Activated CD4-positive, alpha-beta T cell treated with anti-CD3 and anti-CD28 coated beads, Interleukin-2, amount 10 ng/mL, durations not matched to agents 7 days and 5 days (primary cell): ENCODE measurements around the gene DOCK4. TPM values are rescaled to one million over a fixed set of nuclear protein-coding genes. Genes with fewer than 3 reads are reported as not detected.

Experiments used
- CTCF ChIA-PET: fragments of 350-600 bp; sonication (Branson Sonifier 250); formaldehyde crosslinking; loops from one replicate; lab custom pipeline; 2021; ENCODE audit warnings: antibody characterized with exemption; lab: Charles Lee
- POLR2A ChIA-PET: fragments of 350-600 bp; sonication (Branson Sonifier 250); formaldehyde crosslinking; loops from one replicate; lab custom pipeline; 2021; ENCODE audit warnings: antibody characterized with exemption; lab: Charles Lee
- DNase-seq: peaks from one replicate; pipeline ENCODE4 v3.0.0-alpha.2; 2020
- H3K27ac Mint-ChIP-seq: one replicate; pipeline ENCODE4 v1.8.0; 2021; ENCODE audit warnings: mild to moderate bottlenecking, moderate library complexity, mixed read lengths
- H3K27me3 Mint-ChIP-seq: one replicate; pipeline ENCODE4 v1.8.0; 2021; ENCODE audit warnings: mixed read lengths
- H3K36me3 Mint-ChIP-seq: one replicate; pipeline ENCODE4 v1.8.0; 2021; ENCODE audit warnings: low read depth, mixed read lengths
- H3K4me1 Mint-ChIP-seq: one replicate; pipeline ENCODE4 v1.8.0; 2021; ENCODE audit warnings: mixed read lengths
- H3K4me3 Mint-ChIP-seq: one replicate; pipeline ENCODE4 v1.8.0; 2021; ENCODE audit warnings: mild to moderate bottlenecking, moderate library complexity, mixed read lengths
- H3K9me3 Mint-ChIP-seq: one replicate; pipeline ENCODE4 v1.8.0; 2021; ENCODE audit warnings: mixed read lengths
- total RNA-seq, 2 experiments: library from RNA; stranded (reverse); gene quantifications; one replicate each; pipeline ENCODE4 v1.2.3, GENCODE V29; 2021

DOCK4 gene
- total RNA-seq, 2 experiments from 2014 or later, result 0.12 to 0.25 TPM

DNA sequence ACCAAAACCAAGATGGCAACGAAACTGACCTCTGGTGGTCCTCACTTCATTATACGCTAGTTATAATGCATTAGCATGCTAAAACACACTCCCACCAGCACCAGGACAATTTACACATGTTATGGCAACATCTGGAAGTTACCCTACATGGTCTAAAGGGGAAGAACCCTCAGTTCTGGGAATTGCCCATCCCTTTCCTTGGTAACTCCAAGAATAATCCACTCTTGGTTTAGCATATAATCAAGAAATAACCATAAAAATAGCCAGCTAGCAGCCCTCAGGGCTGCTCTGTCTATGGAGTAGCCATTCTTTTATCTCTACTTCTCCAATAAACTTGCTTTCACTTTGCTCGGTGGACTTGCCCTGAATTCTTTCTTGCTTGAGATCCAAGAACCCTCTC is 191.1 kb downstream of the DOCK4 start:
- no peaks in the 10 kb centered on the region for H3K9me3 Mint-ChIP-seq
- no peaks in the 10 kb centered on the region for H3K4me1 Mint-ChIP-seq
- H3K4me3 Mint-ChIP-seq, result no peak overlapping the region
- no peaks in the 10 kb centered on the region for H3K36me3 Mint-ChIP-seq
- ChIA-PET CTCF (no interaction called here), POLR2A (no interaction called here)
- DNase-seq, result no peak
- no peak overlapping the region for H3K27ac Mint-ChIP-seq
- H3K27me3 Mint-ChIP-seq, result no peaks in the 10 kb centered on the region

- DNase-seq, result no peak
- H3K4me3 Mint-ChIP-seq, result no peak overlapping the region
- H3K27ac Mint-ChIP-seq, result no peak overlapping the region
- H3K4me1 Mint-ChIP-seq, result no peaks in the 10 kb centered on the region
- ChIA-PET CTCF (interaction anchor here (0.6 kb wide), 1 partner anchor 42 kb away, joined by 3 read pairs; no protein-coding TSS in a partner anchor), POLR2A (interaction anchor here (0.6 kb wide), 1 partner anchor 134 kb away, joined by 4 read pairs; no protein-coding TSS in a partner anchor)
- no peaks in the 10 kb centered on the region for H3K27me3 Mint-ChIP-seq
- H3K36me3 Mint-ChIP-seq, result no peaks in the 10 kb centered on the region
- H3K9me3 Mint-ChIP-seq, result no peaks in the 10 kb centered on the region
Measured at GRCh38 chr7:112014347-112014746, 191.9 kb downstream of the DOCK4 start.

DNA sequence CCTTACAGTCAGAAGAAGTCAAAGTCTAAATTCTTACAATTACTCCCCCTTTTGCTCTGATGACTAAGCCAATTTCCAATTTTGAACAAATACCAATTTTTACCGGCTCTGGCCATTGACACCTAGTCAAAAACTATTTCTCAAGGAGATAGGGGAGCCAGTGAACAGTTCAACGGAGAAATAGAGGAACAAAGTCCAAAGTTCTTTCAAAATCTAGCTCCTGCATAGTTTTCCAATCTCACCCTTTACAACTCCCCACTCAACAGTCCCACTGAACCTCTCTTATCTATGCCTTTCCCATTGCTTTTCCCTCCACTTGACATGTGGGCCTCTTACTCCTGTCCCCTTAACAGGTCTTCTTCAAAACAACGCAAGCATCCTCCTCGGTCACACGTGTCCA is 192.9 kb downstream of the DOCK4 start:
- no peak for DNase-seq
- Mint-ChIP-seq H3K9me3 (no peaks in the 10 kb centered on the region), H3K4me1 (no peaks in the 10 kb centered on the region), H3K27ac (no peak overlapping the region), H3K4me3 (no peak overlapping the region), H3K27me3 (no peaks in the 10 kb centered on the region), H3K36me3 (no peaks in the 10 kb centered on the region)
- ChIA-PET CTCF (no interaction called here), POLR2A (no interaction called here)

GRCh38 chr7:112012242-112012641 is 194.0 kb downstream of the DOCK4 start:
- ChIA-PET POLR2A (no interaction called here), CTCF (no interaction called here)
- H3K27me3 Mint-ChIP-seq, result no peaks in the 10 kb centered on the region
- no peaks in the 10 kb centered on the region for H3K9me3 Mint-ChIP-seq
- H3K36me3 Mint-ChIP-seq, result no peaks in the 10 kb centered on the region
- no peak overlapping the region for H3K27ac Mint-ChIP-seq
- no peak overlapping the region for H3K4me3 Mint-ChIP-seq
- no peak for DNase-seq
- no peaks in the 10 kb centered on the region for H3K4me1 Mint-ChIP-seq

- no peak for DNase-seq
- H3K36me3 Mint-ChIP-seq, result no peaks in the 10 kb centered on the region
- no peak overlapping the region for H3K27ac Mint-ChIP-seq
- H3K4me3 Mint-ChIP-seq, result no peak overlapping the region
- CTCF ChIA-PET, result no interaction called here
- no peaks in the 10 kb centered on the region for H3K4me1 Mint-ChIP-seq
- POLR2A ChIA-PET, result no interaction called here
- no peaks in the 10 kb centered on the region for H3K27me3 Mint-ChIP-seq
- no peaks in the 10 kb centered on the region for H3K9me3 Mint-ChIP-seq
Measured at GRCh38 chr7:112010994-112011393, 195.2 kb downstream of the DOCK4 start.

GRCh38 chr7:112010109-112010508 is 196.1 kb downstream of the DOCK4 start:
- POLR2A ChIA-PET, result no interaction called here
- H3K4me3 Mint-ChIP-seq, result no peak overlapping the region
- CTCF ChIA-PET, result no interaction called here
- no peaks in the 10 kb centered on the region for H3K9me3 Mint-ChIP-seq
- no peaks in the 10 kb centered on the region for H3K36me3 Mint-ChIP-seq
- no peaks in the 10 kb centered on the region for H3K4me1 Mint-ChIP-seq
- DNase-seq, result no peak
- H3K27me3 Mint-ChIP-seq, result no peaks in the 10 kb centered on the region
- H3K27ac Mint-ChIP-seq, result no peak overlapping the region

- Mint-ChIP-seq H3K4me3 (no peak overlapping the region), H3K27ac (no peak overlapping the region), H3K36me3 (no peaks in the 10 kb centered on the region), H3K27me3 (peaks cover 2% of the 10 kb centered on the region), H3K9me3 (no peaks in the 10 kb centered on the region), H3K4me1 (no peaks in the 10 kb centered on the region)
- DNase-seq, result no peak
- ChIA-PET POLR2A (interaction anchor here (0.6 kb wide), 1 partner anchor 829 kb away, joined by 3 read pairs; no protein-coding TSS in a partner anchor), CTCF (no interaction called here)
Measured at GRCh38 chr7:112009081-112009480, 197.1 kb downstream of the DOCK4 start.

GRCh38 chr7:112007185-112007584 is 199.0 kb downstream of the DOCK4 start:
- H3K4me1 Mint-ChIP-seq, result no peaks in the 10 kb centered on the region
- ChIA-PET CTCF (no interaction called here), POLR2A (no interaction called here)
- H3K27me3 Mint-ChIP-seq, result peaks cover 2% of the 10 kb centered on the region
- no peak overlapping the region for H3K4me3 Mint-ChIP-seq
- DNase-seq, result no peak
- no peaks in the 10 kb centered on the region for H3K36me3 Mint-ChIP-seq
- H3K9me3 Mint-ChIP-seq, result no peaks in the 10 kb centered on the region
- no peak overlapping the region for H3K27ac Mint-ChIP-seq

GRCh38 chr7:112006071-112006470 is 200.1 kb downstream of the DOCK4 start:
- Mint-ChIP-seq H3K36me3 (no peaks in the 10 kb centered on the region), H3K4me1 (no peaks in the 10 kb centered on the region), H3K27ac (no peak overlapping the region), H3K4me3 (no peak overlapping the region), H3K27me3 (peaks cover 2% of the 10 kb centered on the region), H3K9me3 (no peaks in the 10 kb centered on the region)
- no peak for DNase-seq
- ChIA-PET POLR2A (no interaction called here), CTCF (no interaction called here)

GRCh38 chr7:112005205-112005775 is 200.9 kb downstream of the DOCK4 start:
- no peaks in the 10 kb centered on the region for H3K9me3 Mint-ChIP-seq
- H3K27me3 Mint-ChIP-seq, result peaks cover 2% of the 10 kb centered on the region
- H3K36me3 Mint-ChIP-seq, result no peaks in the 10 kb centered on the region
- POLR2A ChIA-PET, result no interaction called here
- CTCF ChIA-PET, result no interaction called here
- no peak for DNase-seq
- H3K4me1 Mint-ChIP-seq, result no peaks in the 10 kb centered on the region
- H3K27ac Mint-ChIP-seq, result no peak overlapping the region
- H3K4me3 Mint-ChIP-seq, result no peak overlapping the region

DNA sequence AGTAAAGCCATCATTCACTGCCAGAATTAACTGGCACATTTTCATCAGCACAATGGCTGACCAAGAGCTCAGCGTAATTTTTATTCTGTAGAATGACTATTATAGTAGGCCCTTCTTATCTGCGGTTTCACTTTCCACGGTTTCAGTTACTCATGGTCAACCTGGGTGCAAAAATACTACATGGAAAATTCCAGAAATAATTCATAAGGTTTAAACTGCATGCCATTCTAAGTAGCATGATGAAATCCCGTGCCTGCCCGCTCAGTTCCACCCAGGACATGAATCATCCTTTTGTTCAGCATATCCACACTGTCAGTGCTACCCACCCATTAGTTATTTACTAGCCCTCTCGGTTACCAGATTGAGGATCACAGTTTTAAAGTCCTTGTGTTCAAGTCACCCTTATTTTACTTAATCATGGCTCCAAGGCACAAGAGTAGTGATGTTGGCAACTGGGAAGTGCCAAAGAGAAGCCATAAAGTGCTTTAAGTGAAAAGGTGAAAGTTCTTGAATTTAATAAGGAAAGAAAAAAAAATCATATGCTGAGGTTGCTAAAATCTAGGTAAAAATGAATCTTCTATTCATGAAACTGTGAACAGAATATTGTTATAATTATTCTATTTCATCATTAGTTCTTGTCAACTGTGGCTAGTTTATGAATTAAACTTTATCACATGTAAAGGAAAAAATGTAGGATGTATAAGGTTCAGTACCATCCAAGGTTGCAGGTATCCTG is 204.9 kb downstream of the DOCK4 start:
- DNase-seq, result no peak
- no peaks in the 10 kb centered on the region for H3K4me1 Mint-ChIP-seq
- no peak overlapping the region for H3K27ac Mint-ChIP-seq
- no peak overlapping the region for H3K4me3 Mint-ChIP-seq
- no peaks in the 10 kb centered on the region for H3K9me3 Mint-ChIP-seq
- peaks cover 2% of the 10 kb centered on the region for H3K27me3 Mint-ChIP-seq
- POLR2A ChIA-PET, result no interaction called here
- CTCF ChIA-PET, result no interaction called here
- H3K36me3 Mint-ChIP-seq, result no peaks in the 10 kb centered on the region

- DNase-seq, result no peak
- Mint-ChIP-seq H3K36me3 (no peaks in the 10 kb centered on the region), H3K4me1 (no peaks in the 10 kb centered on the region), H3K4me3 (no peak overlapping the region), H3K27me3 (no peaks in the 10 kb centered on the region), H3K9me3 (no peaks in the 10 kb centered on the region), H3K27ac (no peak overlapping the region)
- POLR2A ChIA-PET, result no interaction called here
- CTCF ChIA-PET, result no interaction called here
Measured at GRCh38 chr7:111998326-111998725, 207.9 kb downstream of the DOCK4 start.

GRCh38 chr7:111997546-111997945 is 208.7 kb downstream of the DOCK4 start:
- H3K27me3 Mint-ChIP-seq, result no peaks in the 10 kb centered on the region
- no peaks in the 10 kb centered on the region for H3K9me3 Mint-ChIP-seq
- ChIA-PET CTCF (no interaction called here), POLR2A (no interaction called here)
- no peak overlapping the region for H3K4me3 Mint-ChIP-seq
- H3K36me3 Mint-ChIP-seq, result no peaks in the 10 kb centered on the region
- H3K4me1 Mint-ChIP-seq, result no peaks in the 10 kb centered on the region
- DNase-seq, result no peak
- H3K27ac Mint-ChIP-seq, result no peak overlapping the region

GRCh38 chr7:111992601-111993000 is 213.6 kb downstream of the DOCK4 start:
- Mint-ChIP-seq H3K4me1 (no peaks in the 10 kb centered on the region), H3K4me3 (no peak overlapping the region)
- CTCF ChIA-PET, result no interaction called here

More at GRCh38 chr7:111992601-111993000, 213.6 kb downstream of the DOCK4 start:
- Mint-ChIP-seq H3K9me3 (no peaks in the 10 kb centered on the region), H3K27me3 (no peaks in the 10 kb centered on the region), H3K27ac (no peak overlapping the region), H3K36me3 (no peaks in the 10 kb centered on the region)
- POLR2A ChIA-PET, result no interaction called here
- DNase-seq, result no peak
